Measurements from ENCODE around the gene STUB1. TPM values are rescaled to one million over a fixed set of nuclear protein-coding genes. Genes with fewer than 3 reads are reported as not detected.

The STUB1 gene
- total RNA-seq, 1 donor from 2014 or later: 84.1 TPM

GRCh38 chr16:647173-647902, 32.9 kb upstream of the STUB1 start:
- intact Hi-C loops (cut with micrococcal nuclease): loop anchor here (10.0 kb wide), 1 partner anchor 967 kb away; the partner anchor contains the start of genes CRAMP1 and IFT140
- H3K27ac Mint-ChIP-seq: no peak overlapping the region
- DNase-seq (ENCODE audit: low spot score): no peak
- peaks cover 16% of the 10 kb centered on the region for H3K36me3 Mint-ChIP-seq (ENCODE audit: low read depth)
- no peaks in the 10 kb centered on the region for H3K9me3 Mint-ChIP-seq
- no peaks in the 10 kb centered on the region for H3K27me3 Mint-ChIP-seq (ENCODE audit: low read depth)
- H3K4me3 Mint-ChIP-seq (ENCODE audit: low read depth): no peak overlapping the region
- peaks cover 4% of the 10 kb centered on the region for H3K4me1 Mint-ChIP-seq (ENCODE audit: low read depth)

- peak overlapping the region; percentile 74 for H3K27ac Mint-ChIP-seq
Measured at GRCh38 chr16:648071-648780, 32.0 kb upstream of the STUB1 start.

GRCh38 chr16:648781-649589, 31.2 kb upstream of the STUB1 start, which contains the start of gene WDR90:
Gene WDR90, plus strand, starts transcription at chr16:649365. Its CDS starts 52 bp downstream, at chr16:649417.
- peak; percentile 91 for DNase-seq (ENCODE audit: low spot score)
- peaks cover 4% of the 10 kb centered on the region for H3K4me1 Mint-ChIP-seq (ENCODE audit: low read depth)
- no peaks in the 10 kb centered on the region for H3K27me3 Mint-ChIP-seq (ENCODE audit: low read depth)
- intact Hi-C loops (cut with micrococcal nuclease): loop anchor here (1.0 to 10.0 kb wide), 2 partner anchors 8 to 966 kb away; partner anchors contain the start of genes CRAMP1, IFT140 and MCRIP2
- peak within 1 kb of the TSS; percentile 82 for H3K4me3 Mint-ChIP-seq (ENCODE audit: low read depth)
- H3K36me3 Mint-ChIP-seq (ENCODE audit: low read depth): peaks cover 10% of the 10 kb centered on the region
- H3K27ac Mint-ChIP-seq: peak within 1 kb of the TSS; percentile 74
- H3K9me3 Mint-ChIP-seq: no peaks in the 10 kb centered on the region

More at GRCh38 chr16:648071-648780, 32.0 kb upstream of the STUB1 start:
- Mint-ChIP-seq H3K27me3 (ENCODE audit: low read depth) (no peaks in the 10 kb centered on the region), H3K4me1 (ENCODE audit: low read depth) (peaks cover 4% of the 10 kb centered on the region), H3K4me3 (ENCODE audit: low read depth) (peak overlapping the region; percentile 82), H3K36me3 (ENCODE audit: low read depth) (peaks cover 16% of the 10 kb centered on the region), H3K9me3 (no peaks in the 10 kb centered on the region)
- intact Hi-C loops (cut with micrococcal nuclease): loop anchor here (10.0 kb wide), 1 partner anchor 967 kb away; the partner anchor contains the start of genes CRAMP1 and IFT140
- DNase-seq (ENCODE audit: low spot score): no peak

DNA sequence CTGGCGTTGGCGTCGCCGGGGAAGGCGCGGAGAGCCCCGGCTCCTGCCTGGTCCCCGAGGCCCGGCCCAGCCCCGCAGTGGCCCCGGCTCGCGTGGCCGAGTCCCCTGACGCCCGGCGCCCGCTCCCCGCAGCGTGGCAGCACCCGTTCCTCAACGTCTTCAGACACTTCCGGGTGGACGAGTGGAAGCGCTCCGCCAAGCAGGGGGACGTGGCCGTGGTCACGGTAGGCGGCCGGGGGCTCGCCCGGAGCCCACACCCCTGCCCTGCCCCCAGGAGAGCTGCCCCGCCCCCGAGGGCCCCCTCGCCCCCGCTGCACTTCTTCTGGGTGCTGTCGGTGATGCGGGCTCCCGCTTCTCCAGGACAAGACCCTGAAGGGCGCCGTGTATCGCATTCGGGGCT, 30.6 kb upstream of the STUB1 start:
- H3K4me3 Mint-ChIP-seq (ENCODE audit: low read depth): peak overlapping the region; percentile 72
- H3K9me3 Mint-ChIP-seq: no peaks in the 10 kb centered on the region
- no peaks in the 10 kb centered on the region for H3K27me3 Mint-ChIP-seq (ENCODE audit: low read depth)
- intact Hi-C loops (cut with micrococcal nuclease): loop anchor here (1.0 to 10.0 kb wide), 2 partner anchors 8 to 965 kb away; partner anchors contain the start of genes CRAMP1, IFT140 and MCRIP2
- DNase-seq (ENCODE audit: low spot score): no peak
- H3K4me1 Mint-ChIP-seq (ENCODE audit: low read depth): peaks cover 3% of the 10 kb centered on the region
- no peak overlapping the region for H3K27ac Mint-ChIP-seq
- peaks cover 6% of the 10 kb centered on the region for H3K36me3 Mint-ChIP-seq (ENCODE audit: low read depth)

DNA sequence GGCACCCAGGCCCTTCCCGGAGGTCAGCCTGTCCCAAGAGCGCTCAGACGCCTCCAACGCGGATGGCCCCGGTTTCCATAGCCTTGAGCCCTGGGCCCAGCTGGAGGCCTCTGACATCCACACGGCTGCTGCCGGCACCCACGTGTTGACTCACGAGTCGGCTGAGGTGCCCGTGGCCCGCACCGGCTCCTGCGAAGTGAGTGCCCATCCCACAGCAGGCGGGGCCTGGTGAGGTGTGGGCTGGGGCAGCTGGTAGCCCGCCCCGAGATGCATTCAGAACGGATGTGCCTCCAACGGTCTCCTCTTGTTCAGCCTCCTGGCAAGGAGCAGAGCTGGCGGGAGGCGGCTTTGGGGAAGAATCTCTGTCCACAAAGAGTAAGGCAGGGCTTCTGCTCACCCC, 28.4 kb upstream of the STUB1 start:
- no peaks in the 10 kb centered on the region for H3K9me3 Mint-ChIP-seq
- no peak overlapping the region for H3K27ac Mint-ChIP-seq
- no peaks in the 10 kb centered on the region for H3K27me3 Mint-ChIP-seq (ENCODE audit: low read depth)
- H3K4me3 Mint-ChIP-seq (ENCODE audit: low read depth): no peak overlapping the region
- H3K4me1 Mint-ChIP-seq (ENCODE audit: low read depth): peaks cover 2% of the 10 kb centered on the region
- DNase-seq (ENCODE audit: low spot score): no peak
- intact Hi-C loops (cut with micrococcal nuclease): no loop called here
- H3K36me3 Mint-ChIP-seq (ENCODE audit: low read depth): no peaks in the 10 kb centered on the region

GRCh38 chr16:652454-653305, 27.5 kb upstream of the STUB1 start:
- intact Hi-C loops (cut with micrococcal nuclease): no loop called here
- Mint-ChIP-seq H3K9me3 (no peaks in the 10 kb centered on the region), H3K4me3 (ENCODE audit: low read depth) (no peak overlapping the region), H3K4me1 (ENCODE audit: low read depth) (peaks cover 2% of the 10 kb centered on the region), H3K36me3 (ENCODE audit: low read depth) (no peaks in the 10 kb centered on the region), H3K27me3 (ENCODE audit: low read depth) (no peaks in the 10 kb centered on the region), H3K27ac (no peak overlapping the region)
- DNase-seq (ENCODE audit: low spot score): no peak

DNA sequence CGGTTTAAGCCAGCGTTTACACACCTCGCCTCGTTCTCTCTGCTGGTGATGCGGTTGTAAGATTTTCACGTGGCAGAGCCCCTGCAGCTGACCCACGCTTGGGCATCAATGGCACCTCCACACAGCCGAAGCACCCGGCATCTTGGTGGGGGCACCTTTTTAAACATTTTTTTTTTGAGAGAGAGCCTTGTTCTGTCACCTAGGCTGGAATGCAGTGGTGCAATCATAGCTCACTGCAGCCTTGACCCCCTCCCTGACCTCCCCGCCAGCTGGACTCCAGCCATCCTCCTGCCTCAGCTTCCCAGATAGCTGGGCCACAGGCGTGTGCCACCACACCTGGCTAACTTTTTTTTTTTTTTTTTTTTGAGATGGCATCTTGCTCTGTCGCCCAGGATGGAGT, 26.2 kb upstream of the STUB1 start:
- Mint-ChIP-seq H3K9me3 (no peaks in the 10 kb centered on the region), H3K27me3 (ENCODE audit: low read depth) (no peaks in the 10 kb centered on the region), H3K36me3 (ENCODE audit: low read depth) (no peaks in the 10 kb centered on the region), H3K4me1 (ENCODE audit: low read depth) (peaks cover 2% of the 10 kb centered on the region), H3K27ac (no peak overlapping the region), H3K4me3 (ENCODE audit: low read depth) (no peak overlapping the region)
- intact Hi-C loops (cut with micrococcal nuclease): no loop called here
- DNase-seq (ENCODE audit: low spot score): no peak

DNA sequence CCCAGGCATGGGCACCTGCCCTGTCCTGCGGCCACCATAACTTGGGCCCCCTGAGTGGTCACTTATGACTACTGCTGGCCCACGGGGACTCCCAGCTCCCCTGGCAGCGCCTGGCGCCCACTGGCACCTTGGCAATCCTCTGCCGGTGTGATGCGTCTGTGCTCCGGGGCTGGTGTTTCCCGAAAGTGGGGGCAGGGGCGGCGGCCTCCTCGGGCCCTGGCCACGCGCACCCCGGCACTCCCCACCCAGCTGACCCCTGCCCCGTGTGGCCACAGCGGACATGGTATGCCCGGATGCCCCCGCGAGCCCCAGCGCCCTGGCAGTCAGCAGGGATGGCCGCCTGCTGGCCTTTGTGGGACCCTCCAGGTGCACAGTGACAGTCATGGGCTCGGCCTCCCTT, 22.7 kb upstream of the STUB1 start:
- H3K36me3 Mint-ChIP-seq (ENCODE audit: low read depth): no peaks in the 10 kb centered on the region
- H3K27me3 Mint-ChIP-seq (ENCODE audit: low read depth): no peaks in the 10 kb centered on the region
- peaks cover 3% of the 10 kb centered on the region for H3K4me1 Mint-ChIP-seq (ENCODE audit: low read depth)
- DNase-seq (ENCODE audit: low spot score): no peak
- H3K9me3 Mint-ChIP-seq: no peaks in the 10 kb centered on the region
- H3K4me3 Mint-ChIP-seq (ENCODE audit: low read depth): no peak overlapping the region
- no peak overlapping the region for H3K27ac Mint-ChIP-seq
- intact Hi-C loops (cut with micrococcal nuclease): no loop called here

DNA sequence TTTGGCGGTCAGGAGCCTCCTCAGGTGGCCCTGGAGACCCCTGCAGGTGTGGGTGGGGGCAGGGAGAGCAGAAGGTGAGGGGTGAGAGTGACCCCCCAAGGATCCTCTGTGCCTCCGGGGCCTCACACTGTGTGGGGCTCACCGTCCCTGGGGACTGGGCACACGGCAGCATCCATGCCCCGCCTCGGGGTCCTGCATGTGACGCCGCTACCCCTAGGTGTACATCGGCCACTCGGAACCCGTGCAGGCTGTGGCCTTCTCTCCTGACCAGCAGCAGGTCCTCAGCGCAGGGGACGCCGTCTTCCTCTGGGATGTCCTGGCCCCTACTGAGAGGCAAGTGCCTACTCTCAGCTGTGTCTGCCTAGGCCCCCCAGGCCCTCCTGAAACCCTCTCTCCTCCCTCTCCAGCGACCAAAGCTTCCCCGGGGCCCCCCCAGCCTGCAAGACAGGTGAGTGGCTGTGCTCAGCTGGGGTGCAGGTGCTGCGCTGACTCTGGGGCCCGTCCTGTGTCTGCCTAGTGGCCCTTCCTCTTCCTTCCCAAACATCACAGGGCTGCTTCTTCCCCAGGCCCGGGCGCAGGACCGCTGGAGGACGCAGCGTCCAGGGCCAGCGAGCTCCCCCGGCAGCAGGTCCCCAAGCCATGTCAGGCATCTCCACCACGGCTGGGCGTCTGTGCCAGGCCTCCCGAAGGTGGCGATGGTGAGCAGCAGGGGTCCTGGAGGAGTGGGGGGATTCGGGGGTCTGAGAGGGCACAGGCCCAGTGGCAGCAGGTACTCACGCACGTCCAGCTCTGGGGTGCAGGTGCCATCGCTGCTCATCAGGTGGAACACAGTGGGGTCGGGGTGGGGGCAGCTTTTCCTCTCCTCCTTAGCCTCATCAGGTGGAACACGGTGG, 21.3 kb upstream of the STUB1 start:
- Mint-ChIP-seq H3K4me3 (ENCODE audit: low read depth) (no peak overlapping the region), H3K4me1 (ENCODE audit: low read depth) (peaks cover 3% of the 10 kb centered on the region), H3K27me3 (ENCODE audit: low read depth) (no peaks in the 10 kb centered on the region), H3K9me3 (no peaks in the 10 kb centered on the region), H3K27ac (no peak overlapping the region), H3K36me3 (ENCODE audit: low read depth) (no peaks in the 10 kb centered on the region)
- intact Hi-C loops (cut with micrococcal nuclease): no loop called here
- DNase-seq (ENCODE audit: low spot score): no peak

- no peak overlapping the region for H3K4me3 Mint-ChIP-seq (ENCODE audit: low read depth)
- no peaks in the 10 kb centered on the region for H3K9me3 Mint-ChIP-seq
- intact Hi-C loops (cut with micrococcal nuclease): no loop called here
- H3K4me1 Mint-ChIP-seq (ENCODE audit: low read depth): peaks cover 3% of the 10 kb centered on the region
- H3K27ac Mint-ChIP-seq: no peak overlapping the region
- no peaks in the 10 kb centered on the region for H3K27me3 Mint-ChIP-seq (ENCODE audit: low read depth)
- DNase-seq (ENCODE audit: low spot score): no peak
- no peaks in the 10 kb centered on the region for H3K36me3 Mint-ChIP-seq (ENCODE audit: low read depth)
Measured at GRCh38 chr16:659618-660017, 20.6 kb upstream of the STUB1 start.

- H3K4me3 Mint-ChIP-seq (ENCODE audit: low read depth): no peak overlapping the region
- intact Hi-C loops (cut with micrococcal nuclease): no loop called here
- H3K9me3 Mint-ChIP-seq: no peaks in the 10 kb centered on the region
- H3K27me3 Mint-ChIP-seq (ENCODE audit: low read depth): no peaks in the 10 kb centered on the region
- H3K36me3 Mint-ChIP-seq (ENCODE audit: low read depth): no peaks in the 10 kb centered on the region
- peaks cover 3% of the 10 kb centered on the region for H3K4me1 Mint-ChIP-seq (ENCODE audit: low read depth)
- no peak overlapping the region for H3K27ac Mint-ChIP-seq
- DNase-seq (ENCODE audit: low spot score): no peak
Measured at GRCh38 chr16:660132-660458, 20.1 kb upstream of the STUB1 start.
